ENCODE results near the gene CECR2.

DNA sequence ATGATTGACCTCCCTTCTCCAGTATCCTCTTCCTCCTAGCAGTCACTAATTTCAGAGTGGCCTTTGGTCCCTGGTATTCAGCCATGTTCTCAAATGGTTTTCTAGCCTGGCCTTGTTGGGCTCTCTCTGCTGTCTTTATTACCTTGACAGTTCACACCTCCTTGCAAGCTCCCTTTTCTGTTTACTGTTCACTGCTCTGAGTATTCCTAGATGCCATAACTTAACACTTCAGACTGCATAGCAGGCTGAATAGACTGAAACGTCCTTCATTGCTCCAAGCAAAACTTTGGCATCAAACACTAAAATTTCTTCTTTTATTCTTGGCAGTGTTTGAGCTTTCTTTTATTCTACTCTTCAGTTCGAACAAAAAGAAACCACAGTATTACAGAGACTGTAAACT, 144.4 kb downstream of the CECR2 start:
- TF ChIP-seq POLR2A (IDR thresholded peaks at IDR 0.05; ENCODE audit: low read depth, low read length), result no peak
- TF ChIP-seq POLR2AphosphoS5 (IDR thresholded peaks at IDR 0.05; ENCODE audit: low read depth, low read length), result no peak
- TF ChIP-seq TAF1 (IDR thresholded peaks at IDR 0.05; ENCODE audit: low read depth, low read length), result no peak
